ENCODE measurements around the gene MRPS14. TPM values are rescaled to one million over a fixed set of nuclear protein-coding genes. Genes with fewer than 3 reads are reported as not detected.

The MRPS14 gene
- total and polyA plus RNA-seq, 9 of the 15 experiments (the other 6 are each of a cell fraction or from before 2014, with no cell fraction given), result 38.1 to 231 (median 54.9) TPM

DNA sequence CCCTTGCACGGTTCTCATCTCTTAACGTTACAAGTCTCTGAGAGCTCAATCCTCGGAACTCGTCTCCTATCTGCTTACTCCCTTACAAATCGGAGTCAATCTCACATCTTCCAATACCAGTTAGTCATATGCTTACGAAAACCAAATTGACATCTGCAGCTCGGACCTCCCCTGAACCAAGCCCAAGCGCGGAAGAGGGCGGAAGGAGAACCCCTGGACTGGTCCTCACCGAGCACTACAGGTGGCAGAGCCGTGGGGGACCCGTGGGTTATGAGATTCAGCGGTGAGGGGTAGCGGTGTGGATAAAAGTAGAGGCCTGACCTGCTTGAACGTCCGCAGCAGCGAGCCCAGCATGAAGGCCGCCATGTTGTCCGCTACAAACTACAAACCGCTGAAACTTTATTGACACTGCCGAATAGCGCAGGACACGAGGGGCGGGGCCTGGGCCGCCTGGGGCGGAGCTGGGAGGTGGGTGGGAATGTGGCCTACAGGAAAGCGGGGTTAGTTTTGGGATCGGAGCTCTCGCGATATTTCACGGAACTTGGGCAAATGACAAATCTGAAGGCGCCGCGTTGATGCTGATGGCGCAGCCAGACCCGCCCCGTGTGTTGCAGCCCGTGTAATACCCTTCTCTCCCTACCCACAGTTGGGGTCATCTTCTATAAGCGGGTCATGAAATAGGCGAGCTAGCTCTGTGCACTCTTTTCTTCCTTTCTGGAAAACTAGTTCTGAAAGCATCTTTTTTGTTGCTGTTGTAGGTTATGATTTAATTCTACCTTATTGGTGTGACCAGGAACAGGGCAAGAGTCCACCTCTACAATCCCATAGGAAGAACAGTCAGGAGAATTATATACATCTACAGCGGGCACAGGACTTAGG is at the start of gene MRPS14 (continued):
- TF ChIP-seq, protein P1, sequence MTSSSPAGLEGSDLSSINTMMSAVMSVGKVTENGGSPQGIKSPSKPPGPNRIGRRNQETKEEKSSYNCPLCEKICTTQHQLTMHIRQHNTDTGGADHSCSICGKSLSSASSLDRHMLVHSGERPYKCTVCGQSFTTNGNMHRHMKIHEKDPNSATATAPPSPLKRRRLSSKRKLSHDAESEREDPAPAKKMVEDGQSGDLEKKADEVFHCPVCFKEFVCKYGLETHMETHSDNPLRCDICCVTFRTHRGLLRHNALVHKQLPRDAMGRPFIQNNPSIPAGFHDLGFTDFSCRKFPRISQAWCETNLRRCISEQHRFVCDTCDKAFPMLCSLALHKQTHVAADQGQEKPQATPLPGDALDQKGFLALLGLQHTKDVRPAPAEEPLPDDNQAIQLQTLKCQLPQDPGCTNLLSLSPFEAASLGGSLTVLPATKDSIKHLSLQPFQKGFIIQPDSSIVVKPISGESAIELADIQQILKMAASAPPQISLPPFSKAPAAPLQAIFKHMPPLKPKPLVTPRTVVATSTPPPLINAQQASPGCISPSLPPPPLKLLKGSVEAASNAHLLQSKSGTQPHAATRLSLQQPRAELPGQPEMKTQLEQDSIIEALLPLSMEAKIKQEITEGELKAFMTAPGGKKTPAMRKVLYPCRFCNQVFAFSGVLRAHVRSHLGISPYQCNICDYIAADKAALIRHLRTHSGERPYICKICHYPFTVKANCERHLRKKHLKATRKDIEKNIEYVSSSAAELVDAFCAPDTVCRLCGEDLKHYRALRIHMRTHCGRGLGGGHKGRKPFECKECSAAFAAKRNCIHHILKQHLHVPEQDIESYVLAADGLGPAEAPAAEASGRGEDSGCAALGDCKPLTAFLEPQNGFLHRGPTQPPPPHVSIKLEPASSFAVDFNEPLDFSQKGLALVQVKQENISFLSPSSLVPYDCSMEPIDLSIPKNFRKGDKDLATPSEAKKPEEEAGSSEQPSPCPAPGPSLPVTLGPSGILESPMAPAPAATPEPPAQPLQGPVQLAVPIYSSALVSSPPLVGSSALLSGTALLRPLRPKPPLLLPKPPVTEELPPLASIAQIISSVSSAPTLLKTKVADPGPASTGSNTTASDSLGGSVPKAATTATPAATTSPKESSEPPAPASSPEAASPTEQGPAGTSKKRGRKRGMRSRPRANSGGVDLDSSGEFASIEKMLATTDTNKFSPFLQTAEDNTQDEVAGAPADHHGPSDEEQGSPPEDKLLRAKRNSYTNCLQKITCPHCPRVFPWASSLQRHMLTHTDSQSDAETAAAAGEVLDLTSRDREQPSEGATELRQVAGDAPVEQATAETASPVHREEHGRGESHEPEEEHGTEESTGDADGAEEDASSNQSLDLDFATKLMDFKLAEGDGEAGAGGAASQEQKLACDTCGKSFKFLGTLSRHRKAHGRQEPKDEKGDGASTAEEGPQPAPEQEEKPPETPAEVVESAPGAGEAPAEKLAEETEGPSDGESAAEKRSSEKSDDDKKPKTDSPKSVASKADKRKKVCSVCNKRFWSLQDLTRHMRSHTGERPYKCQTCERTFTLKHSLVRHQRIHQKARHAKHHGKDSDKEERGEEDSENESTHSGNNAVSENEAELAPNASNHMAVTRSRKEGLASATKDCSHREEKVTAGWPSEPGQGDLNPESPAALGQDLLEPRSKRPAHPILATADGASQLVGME (CRISPR knock-in tag; IDR thresholded peaks at IDR 0.05), result peak; percentile 22; the same call in 1 of the 2 replicates
- no peak for TF ChIP-seq PRMT5 (CRISPR knock-in tag; IDR thresholded peaks at IDR 0.05)
- peak; percentile 70 to 76 for TF ChIP-seq NRF1 (conservative IDR thresholded peaks at IDR 0.05 in 1 of 2, IDR thresholded peaks at IDR 0.05 in 1 of 2)
- peak; percentile 66 for TF ChIP-seq HMGN3 (IDR thresholded peaks at IDR 0.05; ENCODE audit: borderline replicate concordance, extremely low read depth, insufficient read length, low read depth, low read length)
- TF ChIP-seq XRCC5 (IDR thresholded peaks at IDR 0.05; ENCODE audit: low read depth, low read length), result peak; percentile 89
- peak; percentile 29; the same call in 1 of the 2 replicates for TF ChIP-seq SMARCA4 (IDR thresholded peaks at IDR 0.05)
- TF ChIP-seq, protein P2, sequence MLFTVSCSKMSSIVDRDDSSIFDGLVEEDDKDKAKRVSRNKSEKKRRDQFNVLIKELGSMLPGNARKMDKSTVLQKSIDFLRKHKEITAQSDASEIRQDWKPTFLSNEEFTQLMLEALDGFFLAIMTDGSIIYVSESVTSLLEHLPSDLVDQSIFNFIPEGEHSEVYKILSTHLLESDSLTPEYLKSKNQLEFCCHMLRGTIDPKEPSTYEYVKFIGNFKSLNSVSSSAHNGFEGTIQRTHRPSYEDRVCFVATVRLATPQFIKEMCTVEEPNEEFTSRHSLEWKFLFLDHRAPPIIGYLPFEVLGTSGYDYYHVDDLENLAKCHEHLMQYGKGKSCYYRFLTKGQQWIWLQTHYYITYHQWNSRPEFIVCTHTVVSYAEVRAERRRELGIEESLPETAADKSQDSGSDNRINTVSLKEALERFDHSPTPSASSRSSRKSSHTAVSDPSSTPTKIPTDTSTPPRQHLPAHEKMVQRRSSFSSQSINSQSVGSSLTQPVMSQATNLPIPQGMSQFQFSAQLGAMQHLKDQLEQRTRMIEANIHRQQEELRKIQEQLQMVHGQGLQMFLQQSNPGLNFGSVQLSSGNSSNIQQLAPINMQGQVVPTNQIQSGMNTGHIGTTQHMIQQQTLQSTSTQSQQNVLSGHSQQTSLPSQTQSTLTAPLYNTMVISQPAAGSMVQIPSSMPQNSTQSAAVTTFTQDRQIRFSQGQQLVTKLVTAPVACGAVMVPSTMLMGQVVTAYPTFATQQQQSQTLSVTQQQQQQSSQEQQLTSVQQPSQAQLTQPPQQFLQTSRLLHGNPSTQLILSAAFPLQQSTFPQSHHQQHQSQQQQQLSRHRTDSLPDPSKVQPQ (CRISPR knock-in tag; IDR thresholded peaks at IDR 0.05; ENCODE audit: borderline replicate concordance), result no peak
- TF ChIP-seq, protein P3, sequence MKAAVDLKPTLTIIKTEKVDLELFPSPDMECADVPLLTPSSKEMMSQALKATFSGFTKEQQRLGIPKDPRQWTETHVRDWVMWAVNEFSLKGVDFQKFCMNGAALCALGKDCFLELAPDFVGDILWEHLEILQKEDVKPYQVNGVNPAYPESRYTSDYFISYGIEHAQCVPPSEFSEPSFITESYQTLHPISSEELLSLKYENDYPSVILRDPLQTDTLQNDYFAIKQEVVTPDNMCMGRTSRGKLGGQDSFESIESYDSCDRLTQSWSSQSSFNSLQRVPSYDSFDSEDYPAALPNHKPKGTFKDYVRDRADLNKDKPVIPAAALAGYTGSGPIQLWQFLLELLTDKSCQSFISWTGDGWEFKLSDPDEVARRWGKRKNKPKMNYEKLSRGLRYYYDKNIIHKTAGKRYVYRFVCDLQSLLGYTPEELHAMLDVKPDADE (conservative IDR thresholded peaks at IDR 0.05; ENCODE audit: control insufficient read depth, low read depth, low read length), result peak; percentile 97
- TF ChIP-seq ZNF354B (CRISPR knock-in tag; IDR thresholded peaks at IDR 0.05), result 0 out of 2 replicates have a peak, but pooled peaks have one; percentile 22
- TF ChIP-seq, protein P4, sequence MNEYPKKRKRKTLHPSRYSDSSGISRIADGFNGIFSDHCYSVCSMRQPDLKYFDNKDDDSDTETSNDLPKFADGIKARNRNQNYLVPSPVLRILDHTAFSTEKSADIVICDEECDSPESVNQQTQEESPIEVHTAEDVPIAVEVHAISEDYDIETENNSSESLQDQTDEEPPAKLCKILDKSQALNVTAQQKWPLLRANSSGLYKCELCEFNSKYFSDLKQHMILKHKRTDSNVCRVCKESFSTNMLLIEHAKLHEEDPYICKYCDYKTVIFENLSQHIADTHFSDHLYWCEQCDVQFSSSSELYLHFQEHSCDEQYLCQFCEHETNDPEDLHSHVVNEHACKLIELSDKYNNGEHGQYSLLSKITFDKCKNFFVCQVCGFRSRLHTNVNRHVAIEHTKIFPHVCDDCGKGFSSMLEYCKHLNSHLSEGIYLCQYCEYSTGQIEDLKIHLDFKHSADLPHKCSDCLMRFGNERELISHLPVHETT (CRISPR knock-in tag; conservative IDR thresholded peaks at IDR 0.05 in 1 of 2, IDR thresholded peaks at IDR 0.05 in 1 of 2), result peak in 1 of 2 experiments; percentile 73; a peak in 1 of 4 replicates
- TF ChIP-seq MEIS2 (IDR thresholded peaks at IDR 0.05; ENCODE audit: partially characterized antibody), result peak; percentile 13
- no peak for TF ChIP-seq HIVEP1 (CRISPR knock-in tag; IDR thresholded peaks at IDR 0.05)
- TF ChIP-seq ZNF12 (CRISPR knock-in tag; IDR thresholded peaks at IDR 0.05), result peak; percentile 71; the same call in 1 of the 2 replicates

Data from K562 (cell line).